Measurements from ENCODE around the gene MON1A.

DNA sequence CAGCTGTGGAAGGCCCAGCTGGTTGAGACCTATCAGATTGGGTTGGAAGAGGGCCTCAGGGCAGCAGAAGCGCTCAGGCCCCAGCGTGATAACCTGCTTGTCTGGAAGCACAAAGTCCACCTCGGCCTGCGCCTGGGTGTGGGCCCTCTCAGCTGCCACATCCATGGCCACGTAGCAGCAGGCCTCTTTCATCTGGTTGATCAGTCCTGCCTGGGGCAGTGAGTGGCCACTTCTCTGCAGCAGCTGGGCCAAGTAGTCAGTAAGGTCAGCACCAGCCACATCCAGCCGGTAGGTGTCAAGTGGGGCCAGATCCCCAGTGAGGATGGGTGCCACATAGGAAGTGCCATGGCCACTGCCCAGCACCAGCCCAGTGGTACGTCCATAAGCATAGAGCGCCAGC lies 56.0 kb downstream of the MON1A start:
- no peak for TF ChIP-seq EZH2 (IDR thresholded peaks at IDR 0.05; ENCODE audit: low read depth, unreplicated experiment)
- no peak for TF ChIP-seq POLR2AphosphoS5 (IDR thresholded peaks at IDR 0.05; ENCODE audit: low read depth)
- TF ChIP-seq, protein P1, sequence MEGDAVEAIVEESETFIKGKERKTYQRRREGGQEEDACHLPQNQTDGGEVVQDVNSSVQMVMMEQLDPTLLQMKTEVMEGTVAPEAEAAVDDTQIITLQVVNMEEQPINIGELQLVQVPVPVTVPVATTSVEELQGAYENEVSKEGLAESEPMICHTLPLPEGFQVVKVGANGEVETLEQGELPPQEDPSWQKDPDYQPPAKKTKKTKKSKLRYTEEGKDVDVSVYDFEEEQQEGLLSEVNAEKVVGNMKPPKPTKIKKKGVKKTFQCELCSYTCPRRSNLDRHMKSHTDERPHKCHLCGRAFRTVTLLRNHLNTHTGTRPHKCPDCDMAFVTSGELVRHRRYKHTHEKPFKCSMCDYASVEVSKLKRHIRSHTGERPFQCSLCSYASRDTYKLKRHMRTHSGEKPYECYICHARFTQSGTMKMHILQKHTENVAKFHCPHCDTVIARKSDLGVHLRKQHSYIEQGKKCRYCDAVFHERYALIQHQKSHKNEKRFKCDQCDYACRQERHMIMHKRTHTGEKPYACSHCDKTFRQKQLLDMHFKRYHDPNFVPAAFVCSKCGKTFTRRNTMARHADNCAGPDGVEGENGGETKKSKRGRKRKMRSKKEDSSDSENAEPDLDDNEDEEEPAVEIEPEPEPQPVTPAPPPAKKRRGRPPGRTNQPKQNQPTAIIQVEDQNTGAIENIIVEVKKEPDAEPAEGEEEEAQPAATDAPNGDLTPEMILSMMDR (conservative IDR thresholded peaks at IDR 0.05; ENCODE audit: low read depth in 2 of 2): no peak
- TF ChIP-seq, protein P2, sequence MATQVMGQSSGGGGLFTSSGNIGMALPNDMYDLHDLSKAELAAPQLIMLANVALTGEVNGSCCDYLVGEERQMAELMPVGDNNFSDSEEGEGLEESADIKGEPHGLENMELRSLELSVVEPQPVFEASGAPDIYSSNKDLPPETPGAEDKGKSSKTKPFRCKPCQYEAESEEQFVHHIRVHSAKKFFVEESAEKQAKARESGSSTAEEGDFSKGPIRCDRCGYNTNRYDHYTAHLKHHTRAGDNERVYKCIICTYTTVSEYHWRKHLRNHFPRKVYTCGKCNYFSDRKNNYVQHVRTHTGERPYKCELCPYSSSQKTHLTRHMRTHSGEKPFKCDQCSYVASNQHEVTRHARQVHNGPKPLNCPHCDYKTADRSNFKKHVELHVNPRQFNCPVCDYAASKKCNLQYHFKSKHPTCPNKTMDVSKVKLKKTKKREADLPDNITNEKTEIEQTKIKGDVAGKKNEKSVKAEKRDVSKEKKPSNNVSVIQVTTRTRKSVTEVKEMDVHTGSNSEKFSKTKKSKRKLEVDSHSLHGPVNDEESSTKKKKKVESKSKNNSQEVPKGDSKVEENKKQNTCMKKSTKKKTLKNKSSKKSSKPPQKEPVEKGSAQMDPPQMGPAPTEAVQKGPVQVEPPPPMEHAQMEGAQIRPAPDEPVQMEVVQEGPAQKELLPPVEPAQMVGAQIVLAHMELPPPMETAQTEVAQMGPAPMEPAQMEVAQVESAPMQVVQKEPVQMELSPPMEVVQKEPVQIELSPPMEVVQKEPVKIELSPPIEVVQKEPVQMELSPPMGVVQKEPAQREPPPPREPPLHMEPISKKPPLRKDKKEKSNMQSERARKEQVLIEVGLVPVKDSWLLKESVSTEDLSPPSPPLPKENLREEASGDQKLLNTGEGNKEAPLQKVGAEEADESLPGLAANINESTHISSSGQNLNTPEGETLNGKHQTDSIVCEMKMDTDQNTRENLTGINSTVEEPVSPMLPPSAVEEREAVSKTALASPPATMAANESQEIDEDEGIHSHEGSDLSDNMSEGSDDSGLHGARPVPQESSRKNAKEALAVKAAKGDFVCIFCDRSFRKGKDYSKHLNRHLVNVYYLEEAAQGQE (IDR thresholded peaks at IDR 0.05; ENCODE audit: unreplicated experiment): no peak
- no peak for TF ChIP-seq JUNB (IDR thresholded peaks at IDR 0.05; ENCODE audit: unreplicated experiment)

Data from GM23338 (cell line).